ENCODE data around the gene EGLN3.

DNA sequence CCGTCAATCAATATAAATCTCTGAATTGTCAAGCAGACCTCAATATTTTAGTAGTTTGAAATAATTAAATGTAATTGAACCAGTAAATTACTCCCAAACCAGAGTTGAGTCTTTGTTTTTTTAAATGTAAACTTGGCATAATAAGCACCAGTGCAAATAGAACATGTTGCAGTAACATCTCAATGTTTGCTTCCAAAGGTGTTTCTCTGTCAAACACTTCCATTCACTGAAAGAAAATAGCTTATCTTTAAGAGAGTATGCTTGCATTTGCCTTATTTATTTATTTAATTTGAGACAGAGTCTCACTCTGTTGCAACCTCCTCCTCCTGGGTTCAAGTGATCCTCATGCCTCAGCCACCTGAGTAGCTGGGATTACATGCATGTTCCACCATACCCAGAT is 39.9 kb upstream of the EGLN3 start:
- no peak for TF ChIP-seq CTCF (IDR thresholded peaks at IDR 0.05; ENCODE audit: low read depth, low read length, poor library complexity, severe bottlenecking)
- TF ChIP-seq EZH2phosphoT487 (IDR thresholded peaks at IDR 0.05; ENCODE audit: borderline replicate concordance, low read length): no peak

Data from DOHH2 (cell line).